IPS DF 6.9 (cell line): ENCODE results near the gene RFXANK.
"Not testable (repeated sequence)": the region's sequence is repeated elsewhere in the genome, so short reads cannot be mapped to it uniquely, and the experiment has no call there.

ENCODE experiments used
- DNase-seq: peaks from one replicate; pipeline ENCODE4 v3.0.0-alpha.2; 2013; ENCODE audit warnings: low read depth, low spot score
- H3K27ac ChIP-seq: one replicate; pipeline ENCODE4 v1.5.1; 2013; ENCODE audit warnings: low read length, control low read depth
- H3K27me3 ChIP-seq: 2 replicates; pipeline ENCODE4 v1.6.1; 2013; ENCODE audit warnings: mild to moderate bottlenecking, low read length; ENCODE audit not compliant: control insufficient read depth, insufficient read depth
- H3K36me3 ChIP-seq: 2 replicates; pipeline ENCODE4 v1.6.1; 2013; ENCODE audit warnings: low read length; ENCODE audit not compliant: control insufficient read depth, insufficient read depth
- H3K4me1 ChIP-seq: 2 replicates; pipeline ENCODE4 v1.6.1; 2013; ENCODE audit warnings: low read length; ENCODE audit not compliant: control insufficient read depth, insufficient read depth
- H3K4me3 ChIP-seq: 2 replicates; pipeline ENCODE4 v1.5.1; 2013; ENCODE audit warnings: mild to moderate bottlenecking, low read length
- H3K9me3 ChIP-seq: 2 replicates; pipeline ENCODE4 v1.6.1; 2013; ENCODE audit warnings: low read length, inconsistent platforms; ENCODE audit not compliant: control insufficient read depth, insufficient read depth
- WGBS: extraction: QIAGEN DNeasy Blood & Tissue Kit; methylation state at CpG from one replicate; pipeline ENCODE4 v1.1.7; 2013; ENCODE audit warnings: mixed read lengths, missing lambda C conversion rate; ENCODE audit not compliant: insufficient read length, insufficient coverage; 5-methylcytosine and 5-hydroxymethylcytosine counted together

The RFXANK gene

DNA sequence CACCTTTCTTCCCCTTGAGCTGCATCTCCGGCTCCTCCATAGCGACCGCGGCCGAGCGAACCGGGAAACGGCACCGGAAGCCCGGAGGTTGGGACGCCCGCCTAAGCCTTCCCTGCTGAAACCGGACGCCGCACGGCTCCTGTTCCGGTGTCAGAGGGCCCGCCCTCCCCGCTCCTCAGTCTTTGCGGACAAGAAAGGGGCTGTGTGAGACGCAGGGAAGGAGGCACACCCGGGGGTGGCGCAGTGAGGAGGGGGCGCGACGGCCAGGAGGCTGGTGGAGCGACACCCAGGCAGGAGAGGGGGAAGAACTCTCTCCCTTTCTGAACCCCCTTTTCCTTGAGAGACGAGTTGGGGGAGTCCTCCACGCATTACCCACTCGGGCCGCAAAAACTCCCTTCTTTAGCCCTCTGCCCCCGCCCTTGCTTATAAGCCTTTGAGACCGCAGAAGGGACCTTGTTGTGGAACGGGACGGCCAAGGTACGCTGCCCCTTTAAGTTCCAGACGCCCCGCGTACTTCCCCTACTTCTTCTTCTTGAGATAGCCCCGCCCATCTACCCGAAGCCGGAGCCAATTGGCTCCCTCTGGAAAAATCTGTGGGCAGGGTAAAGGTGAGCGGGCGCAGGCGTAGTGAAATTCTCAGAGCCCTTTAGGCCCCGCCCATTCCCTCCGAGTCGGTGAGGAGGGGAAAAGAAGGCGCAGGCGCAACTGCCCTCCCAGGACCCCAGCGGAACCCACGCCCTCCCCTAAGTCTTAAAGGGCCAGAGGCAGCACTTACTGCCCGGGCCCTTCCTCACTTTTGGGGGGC, at the start of gene RFXANK, which contains the start of gene BORCS8:
Gene RFXANK, plus strand, starts transcription at position 181 of the 805 bp plus-strand sequence. CDS start 1,689 bp downstream, outside the sequence.
Gene BORCS8, minus strand, starts transcription at position 75 of the 805 bp plus-strand sequence. Its CDS starts 35 bp downstream, at position 40.
- Histone ChIP-seq H3K4me1 (no peaks in the 10 kb centered on the region), H3K27ac (no peak within 1 kb of the TSS), H3K9me3 (no peaks in the 10 kb centered on the region), H3K36me3 (peaks cover 5% of the 10 kb centered on the region), H3K27me3 (no peaks in the 10 kb centered on the region), H3K4me3 (peak within 1 kb of the TSS; percentile 93)
- no CpG with 5 or more reads among the region's 53 CpGs for WGBS
- peak; percentile 99 for DNase-seq

GRCh38 chr19:19142347-19142746, 49.7 kb upstream of the RFXANK start:
- Histone ChIP-seq H3K36me3 (no peaks in the 10 kb centered on the region), H3K4me1 (no peaks in the 10 kb centered on the region; the same call in 1 of the 2 replicates), H3K27me3 (no peaks in the 10 kb centered on the region), H3K9me3 (no peaks in the 10 kb centered on the region), H3K4me3 (no peak overlapping the region), H3K27ac (no peak overlapping the region)
- no peak for DNase-seq
- no CpG with 5 or more reads among the region's 12 CpGs for WGBS

- Histone ChIP-seq H3K27ac (no peak overlapping the region), H3K4me1 (no peaks in the 10 kb centered on the region), H3K4me3 (no peak overlapping the region), H3K27me3 (no peaks in the 10 kb centered on the region), H3K36me3 (no peaks in the 10 kb centered on the region), H3K9me3 (no peaks in the 10 kb centered on the region)
- no peak for DNase-seq
- no CpG with 5 or more reads among the region's 17 CpGs for WGBS
Measured at GRCh38 chr19:19145281-19145680, 46.8 kb upstream of the RFXANK start.

GRCh38 chr19:19145684-19146608, 46.1 kb upstream of the RFXANK start:
- DNase-seq: peak; percentile 54
- Histone ChIP-seq H3K4me3 (no peak overlapping the region), H3K27me3 (no peaks in the 10 kb centered on the region), H3K9me3 (no peaks in the 10 kb centered on the region), H3K4me1 (no peaks in the 10 kb centered on the region), H3K27ac (no peak overlapping the region), H3K36me3 (no peaks in the 10 kb centered on the region)
- WGBS: no CpG with 5 or more reads among the region's 47 CpGs

GRCh38 chr19:19146865-19147264, 45.2 kb upstream of the RFXANK start:
- Histone ChIP-seq H3K9me3 (no peaks in the 10 kb centered on the region), H3K4me1 (no peaks in the 10 kb centered on the region), H3K27me3 (no peaks in the 10 kb centered on the region), H3K27ac (no peak overlapping the region), H3K36me3 (no peaks in the 10 kb centered on the region), H3K4me3 (no peak overlapping the region)
- whole genome bisulfite sequencing: no CpG with 5 or more reads among the region's 7 CpGs
- no peak for DNase-seq

- Histone ChIP-seq H3K9me3 (no peaks in the 10 kb centered on the region), H3K36me3 (no peaks in the 10 kb centered on the region), H3K4me3 (no peak overlapping the region), H3K27me3 (no peaks in the 10 kb centered on the region), H3K27ac (no peak overlapping the region), H3K4me1 (no peaks in the 10 kb centered on the region)
- no peak for DNase-seq
- WGBS: no CpG with 5 or more reads among the region's 5 CpGs
Measured at GRCh38 chr19:19147344-19147743, 44.7 kb upstream of the RFXANK start.

DNA sequence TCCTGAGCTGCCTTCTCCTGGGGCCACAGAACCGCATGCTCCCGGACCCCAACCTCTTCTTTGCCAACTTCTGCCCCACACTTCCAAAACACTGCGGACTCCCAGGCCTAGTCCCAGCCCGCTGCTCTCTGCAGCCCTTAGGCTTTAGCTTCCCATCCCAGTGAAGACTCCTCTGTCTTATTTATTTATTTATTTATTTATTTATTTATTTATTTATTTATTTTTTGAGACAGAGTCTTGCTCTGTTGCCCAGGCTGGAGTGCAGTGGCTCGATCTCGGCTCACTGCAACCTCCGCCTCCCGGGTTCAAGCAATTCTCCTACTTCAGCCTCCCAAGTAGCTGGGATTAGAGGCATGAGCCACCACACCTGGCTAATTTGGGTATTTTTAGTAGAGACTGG, 43.6 kb upstream of the RFXANK start:
- not testable (repeated sequence) for H3K36me3 ChIP-seq, H3K9me3 ChIP-seq, H3K27ac ChIP-seq, H3K4me1 ChIP-seq, H3K4me3 ChIP-seq, H3K27me3 ChIP-seq, DNase-seq
- WGBS: no CpG with 5 or more reads among the region's 8 CpGs

DNA sequence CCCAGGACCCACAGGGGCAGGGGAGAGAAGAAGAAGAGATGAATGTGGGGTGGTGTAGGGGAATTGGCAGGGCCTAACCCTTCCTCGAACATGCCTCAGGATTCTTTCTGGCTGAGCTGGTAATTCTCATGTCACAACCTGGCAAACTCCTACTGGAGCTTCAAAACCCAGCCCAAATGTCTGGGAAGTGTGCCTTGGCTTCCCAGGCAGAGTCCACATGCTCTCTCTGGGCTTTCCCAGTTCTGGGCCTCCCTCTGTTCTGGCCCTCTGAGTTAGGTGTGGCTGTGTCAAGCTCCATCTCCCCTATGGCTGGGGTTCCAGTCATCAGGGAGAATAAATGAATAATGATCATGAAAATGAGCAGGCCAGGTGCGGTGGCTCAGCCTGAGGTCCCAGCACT, 42.6 kb upstream of the RFXANK start:
- no CpG with 5 or more reads among the region's 2 CpGs for WGBS
- DNase-seq: no peak

DNA sequence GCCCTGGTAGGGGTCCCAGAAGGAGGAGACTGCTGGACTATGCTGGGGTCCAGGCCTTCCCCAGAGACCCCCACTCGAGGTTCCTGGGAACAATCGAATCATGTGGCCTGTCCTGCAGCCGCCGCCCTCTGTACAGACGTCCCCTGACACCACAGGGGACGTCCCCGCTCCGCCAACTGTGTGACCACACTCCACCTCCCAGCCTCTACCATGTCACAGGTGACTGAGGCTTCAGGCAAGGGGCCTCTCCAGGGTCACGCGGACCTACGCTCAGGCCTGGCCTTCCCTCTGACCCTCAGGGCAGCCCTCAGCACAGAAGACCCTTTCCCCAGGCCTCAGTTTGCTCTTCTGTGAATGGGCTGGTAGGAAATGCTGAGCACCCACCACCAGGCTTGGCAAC, 40.6 kb upstream of the RFXANK start:
- no peaks in the 10 kb centered on the region for H3K9me3 ChIP-seq
- H3K4me1 ChIP-seq: no peaks in the 10 kb centered on the region
- H3K27ac ChIP-seq: no peak overlapping the region
- no peak for DNase-seq
- H3K4me3 ChIP-seq: no peak overlapping the region
- no peaks in the 10 kb centered on the region for H3K27me3 ChIP-seq
- no peaks in the 10 kb centered on the region for H3K36me3 ChIP-seq
- no CpG with 5 or more reads among the region's 11 CpGs for WGBS

More for the DNA sequence above, 42.6 kb upstream of the RFXANK start:
- H3K9me3 ChIP-seq: no peaks in the 10 kb centered on the region
- H3K27ac ChIP-seq: no peak overlapping the region
- H3K4me1 ChIP-seq: no peaks in the 10 kb centered on the region
- no peak overlapping the region for H3K4me3 ChIP-seq
- H3K27me3 ChIP-seq: no peaks in the 10 kb centered on the region
- H3K36me3 ChIP-seq: no peaks in the 10 kb centered on the region

- Histone ChIP-seq H3K27me3 (peaks cover 2% of the 10 kb centered on the region; the same call in 1 of the 2 replicates), H3K4me1 (no peaks in the 10 kb centered on the region), H3K9me3 (no peaks in the 10 kb centered on the region), H3K36me3 (no peaks in the 10 kb centered on the region), H3K27ac (no peak overlapping the region), H3K4me3 (no peak overlapping the region)
- no CpG with 5 or more reads among the region's 13 CpGs for WGBS
- DNase-seq: no peak
Measured at GRCh38 chr19:19152668-19153384, 39.2 kb upstream of the RFXANK start.
